ENCODE results near the gene NTPCR.

NTPCR gene

GRCh38 chr1:232905331-232906034, 44.9 kb upstream of the NTPCR start:
- peak overlapping the region; percentile 37 for H3K27ac ChIP-seq (ENCODE audit: low read length)
- H3K4me2 ChIP-seq (ENCODE audit: insufficient read depth, low read length) = peak overlapping the region; percentile 30; the same call in 1 of the 2 replicates
- ATAC-seq (ENCODE audit: insufficient read depth, low read depth) (peak; percentile 86), DNase-seq (peak; percentile 61)
- no peak overlapping the region for H2AFZ ChIP-seq (ENCODE audit: low read depth, low read length)
- TF ChIP-seq EZH2 (IDR thresholded peaks at IDR 0.05; ENCODE audit: borderline replicate concordance, low read depth, low read length, severe bottlenecking) = no peak
- TF ChIP-seq CTCF (IDR thresholded peaks at IDR 0.05; ENCODE audit: borderline replicate concordance, extremely low read depth, low read length, poor library complexity, severe bottlenecking) = no peak
- H3K36me3 ChIP-seq (ENCODE audit: insufficient read depth, low read length) = no peaks in the 10 kb centered on the region
- H3K4me3 ChIP-seq (ENCODE audit: low read depth in 1 of 2, low read length in 2 of 2) = no peak overlapping the region
- H4K20me1 ChIP-seq (ENCODE audit: insufficient read depth, low read length) = no peaks in the 10 kb centered on the region
- H3K4me1 ChIP-seq (ENCODE audit: insufficient read depth, low read length) = peaks cover 57% of the 10 kb centered on the region
- H3K9me3 ChIP-seq (ENCODE audit: insufficient read depth, low read length, severe bottlenecking) = no peaks in the 10 kb centered on the region
- no peak overlapping the region for H3K9ac ChIP-seq (ENCODE audit: low read depth, low read length)
- no peaks in the 10 kb centered on the region for H3K27me3 ChIP-seq (ENCODE audit: insufficient read depth, low read length, poor library complexity)
- H3K79me2 ChIP-seq (ENCODE audit: insufficient read depth, low read length) = no peaks in the 10 kb centered on the region

DNA sequence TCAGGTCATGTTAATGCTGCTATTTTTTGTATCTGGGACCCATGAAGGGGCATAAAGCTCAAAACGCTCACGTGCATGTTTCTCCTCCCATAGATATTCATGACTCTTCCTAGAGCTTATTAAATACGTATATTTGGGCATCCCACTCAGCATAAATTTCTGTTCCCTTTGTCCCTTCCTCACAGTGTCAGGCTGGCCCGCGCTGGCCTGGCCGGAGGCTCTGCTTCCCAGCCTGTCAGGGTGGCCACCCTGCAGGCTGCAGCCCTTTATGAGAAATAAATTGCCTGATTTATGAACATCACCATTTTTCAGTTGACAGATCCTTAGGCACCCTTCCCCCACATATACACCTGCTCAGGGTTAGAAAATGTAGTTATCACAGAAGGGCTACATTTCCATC, 44.0 kb upstream of the NTPCR start:
- DNase-seq (no peak), ATAC-seq (ENCODE audit: insufficient read depth, low read depth) (no peak)
- Histone ChIP-seq H3K9ac (ENCODE audit: low read depth, low read length) (no peak overlapping the region), H3K27me3 (ENCODE audit: insufficient read depth, low read length, poor library complexity) (no peaks in the 10 kb centered on the region), H3K9me3 (ENCODE audit: insufficient read depth, low read length, severe bottlenecking) (no peaks in the 10 kb centered on the region), H3K79me2 (ENCODE audit: insufficient read depth, low read length) (no peaks in the 10 kb centered on the region), H3K36me3 (ENCODE audit: insufficient read depth, low read length) (no peaks in the 10 kb centered on the region), H3K27ac (ENCODE audit: low read length) (no peak overlapping the region), H2AFZ (ENCODE audit: low read depth, low read length) (no peak overlapping the region), H4K20me1 (ENCODE audit: insufficient read depth, low read length) (no peaks in the 10 kb centered on the region), H3K4me1 (ENCODE audit: insufficient read depth, low read length) (peaks cover 57% of the 10 kb centered on the region), H3K4me2 (ENCODE audit: insufficient read depth, low read length) (no peak overlapping the region), H3K4me3 (ENCODE audit: low read depth in 1 of 2, low read length in 2 of 2) (no peak overlapping the region)
- TF ChIP-seq CTCF (IDR thresholded peaks at IDR 0.05; ENCODE audit: borderline replicate concordance, extremely low read depth, low read length, poor library complexity, severe bottlenecking) (no peak), EZH2 (IDR thresholded peaks at IDR 0.05; ENCODE audit: borderline replicate concordance, low read depth, low read length, severe bottlenecking) (no peak)

DNA sequence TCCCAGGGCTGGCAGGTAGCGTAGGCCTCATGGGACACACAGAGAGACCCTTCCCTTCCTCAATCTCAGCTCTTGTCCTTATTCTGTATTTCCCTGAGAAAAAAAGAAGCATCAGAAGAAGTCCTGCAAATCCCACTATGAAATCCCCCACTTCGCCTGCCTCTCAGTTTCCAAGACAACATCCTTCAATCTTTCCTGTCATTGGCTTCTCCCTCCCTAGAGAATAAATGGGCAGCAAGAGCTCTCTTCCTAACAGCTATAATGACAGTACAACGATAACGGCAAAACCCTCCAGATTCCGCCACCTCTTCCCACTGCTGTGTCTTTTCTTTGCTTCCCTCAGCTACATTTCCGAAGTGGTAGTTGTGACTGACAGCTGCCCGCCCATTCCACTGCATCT, 41.6 kb upstream of the NTPCR start:
- Histone ChIP-seq H3K9me3 (ENCODE audit: insufficient read depth, low read length, severe bottlenecking) (no peaks in the 10 kb centered on the region), H3K36me3 (ENCODE audit: insufficient read depth, low read length) (no peaks in the 10 kb centered on the region), H3K4me3 (ENCODE audit: low read depth in 1 of 2, low read length in 2 of 2) (no peak overlapping the region), H3K79me2 (ENCODE audit: insufficient read depth, low read length) (no peaks in the 10 kb centered on the region), H3K9ac (ENCODE audit: low read depth, low read length) (no peak overlapping the region), H3K4me2 (ENCODE audit: insufficient read depth, low read length) (no peak overlapping the region), H3K27ac (ENCODE audit: low read length) (no peak overlapping the region), H4K20me1 (ENCODE audit: insufficient read depth, low read length) (no peaks in the 10 kb centered on the region), H3K27me3 (ENCODE audit: insufficient read depth, low read length, poor library complexity) (no peaks in the 10 kb centered on the region), H2AFZ (ENCODE audit: low read depth, low read length) (no peak overlapping the region), H3K4me1 (ENCODE audit: insufficient read depth, low read length) (peaks cover 57% of the 10 kb centered on the region)
- TF ChIP-seq CTCF (IDR thresholded peaks at IDR 0.05; ENCODE audit: borderline replicate concordance, extremely low read depth, low read length, poor library complexity, severe bottlenecking) = no peak
- TF ChIP-seq EZH2 (IDR thresholded peaks at IDR 0.05; ENCODE audit: borderline replicate concordance, low read depth, low read length, severe bottlenecking) = no peak
- DNase-seq (no peak), ATAC-seq (ENCODE audit: insufficient read depth, low read depth) (no peak)

All from DND-41 (cell line).